HG02759 (cell line): Measurements from ENCODE around the gene GKN1.
"Not testable (repeated sequence)": the region's sequence is repeated elsewhere in the genome, so short reads cannot be mapped to it uniquely, and the experiment has no call there.

ENCODE experiments used
- ATAC-seq: cut with Tn5 transposase; IDR thresholded peaks from one replicate; pipeline ENCODE4 v1.9.1; 2021; ENCODE audit warnings: mild to moderate bottlenecking, moderate library complexity; ENCODE audit not compliant: unreplicated experiment

The GKN1 gene

DNA sequence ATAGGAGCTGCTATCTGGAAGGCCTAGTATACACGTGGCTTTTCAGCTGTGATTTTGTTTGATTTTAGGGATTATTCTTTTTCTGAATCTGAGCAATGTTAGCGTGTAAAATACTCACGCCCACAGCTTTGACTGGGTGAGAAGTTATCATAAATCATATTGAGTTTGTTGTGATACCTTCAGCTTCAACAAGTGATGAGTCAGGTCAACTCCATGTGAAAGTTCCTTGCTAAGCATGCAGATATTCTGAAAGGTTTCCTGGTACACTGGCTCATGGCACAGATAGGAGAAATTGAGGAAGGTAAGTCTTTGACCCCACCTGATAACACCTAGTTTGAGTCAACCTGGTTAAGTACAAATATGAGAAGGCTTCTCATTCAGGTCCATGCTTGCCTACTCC is at the start of gene GKN1:
Gene GKN1 (plus strand): TSS at position 386 of the 400 bp plus-strand sequence. CDS start 42 bp downstream, outside the sequence.
- no peak for ATAC-seq

- no peak for ATAC-seq
These were observed 49.0 kb upstream of the GKN1 start for GRCh38 chr2:68925295-68925896.

DNA sequence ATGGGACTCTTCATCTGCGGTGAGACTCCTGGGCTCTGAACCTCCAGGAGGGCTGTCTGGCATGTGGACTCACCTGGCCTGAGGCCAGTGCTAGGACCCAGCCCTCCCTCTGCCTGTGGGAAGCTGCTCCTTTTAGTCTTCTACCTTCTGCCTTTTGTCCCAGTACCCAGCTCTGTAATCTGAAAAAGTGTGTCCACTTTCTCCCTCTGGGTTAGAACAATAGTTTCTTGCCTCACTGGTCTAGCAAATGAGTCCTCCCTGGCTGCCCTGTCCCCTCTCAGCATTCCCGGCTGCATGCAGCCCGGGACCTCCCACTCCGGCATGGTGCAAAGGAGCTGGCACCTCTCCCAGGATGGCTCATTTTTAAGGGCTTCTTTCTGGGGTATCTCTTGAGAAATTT is 47.6 kb upstream of the GKN1 start:
- no peak for ATAC-seq

GRCh38 chr2:68931149-68931711 is 43.2 kb upstream of the GKN1 start:
- ATAC-seq: no peak

GRCh38 chr2:68931799-68932198 is 42.6 kb upstream of the GKN1 start:
- ATAC-seq: no peak

- ATAC-seq: no peak
These were observed 42.0 kb upstream of the GKN1 start for GRCh38 chr2:68932402-68932801.

GRCh38 chr2:68934021-68934420 is 40.4 kb upstream of the GKN1 start:
- ATAC-seq: no peak

- ATAC-seq: no peak
These were observed 39.0 kb upstream of the GKN1 start for GRCh38 chr2:68935471-68935870.

GRCh38 chr2:68936427-68936826 is 38.0 kb upstream of the GKN1 start:
- no peak for ATAC-seq

DNA sequence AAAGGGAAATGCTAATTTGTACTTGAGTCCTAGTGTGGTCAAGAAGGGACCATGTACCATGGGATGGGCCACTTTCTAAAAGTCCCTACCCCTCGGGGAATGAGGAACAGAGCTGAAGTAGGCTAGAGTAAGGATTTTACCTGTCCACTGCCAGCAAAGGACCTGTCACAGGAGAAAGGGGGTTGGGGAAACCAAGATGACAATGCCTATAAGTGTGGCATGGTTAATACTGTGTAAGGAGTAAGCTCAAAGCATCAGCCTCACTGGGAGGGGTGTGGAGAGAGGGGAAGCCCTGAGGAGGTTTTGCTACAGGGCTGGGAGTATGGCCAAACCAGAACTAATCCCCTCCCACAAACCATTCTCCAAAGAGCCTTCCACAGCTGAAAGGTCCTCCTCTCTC is 37.5 kb upstream of the GKN1 start:
- no peak for ATAC-seq

GRCh38 chr2:68937346-68938055 is 36.9 kb upstream of the GKN1 start:
- ATAC-seq: no peak

GRCh38 chr2:68938938-68939337 is 35.5 kb upstream of the GKN1 start:
- ATAC-seq: no peak

GRCh38 chr2:68939962-68940361 is 34.5 kb upstream of the GKN1 start:
- ATAC-seq: no peak

DNA sequence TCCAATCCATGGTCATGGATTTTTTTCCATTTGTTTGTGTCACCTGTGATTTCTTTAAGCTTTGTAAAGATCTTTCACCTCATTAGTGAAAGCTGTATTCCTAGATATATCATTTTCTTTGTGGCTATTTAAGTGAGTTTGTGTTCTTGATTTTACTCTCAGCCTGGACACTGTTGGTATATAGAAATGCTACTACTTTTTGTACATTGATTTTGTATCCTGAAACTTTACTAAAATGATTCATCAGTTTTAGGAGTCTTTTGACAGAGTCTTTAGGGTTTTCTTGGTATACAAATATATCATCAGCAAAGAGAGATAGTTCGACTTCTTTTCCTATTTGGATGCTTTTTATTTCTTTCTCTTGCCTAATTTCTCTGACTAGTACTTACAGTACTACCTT is 34.1 kb upstream of the GKN1 start:
- no peak for ATAC-seq

DNA sequence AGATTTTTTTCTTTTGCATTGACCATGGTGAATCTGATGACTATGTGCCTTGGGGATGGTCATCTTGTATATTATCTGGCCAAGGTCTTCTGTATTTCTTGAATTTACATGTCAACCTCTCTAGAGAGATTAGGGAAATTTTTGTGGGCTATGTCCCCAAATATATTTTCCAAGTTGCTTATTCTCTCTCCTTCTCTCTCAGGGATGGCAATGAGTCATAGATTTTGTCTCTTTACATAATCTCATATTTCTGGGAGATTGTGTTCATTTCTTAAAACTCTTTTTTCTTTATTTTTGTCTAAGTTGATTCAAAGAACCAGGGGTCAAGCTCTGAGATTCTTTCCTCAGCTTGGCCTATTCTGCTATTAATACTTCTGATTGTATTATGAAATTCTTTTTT is 31.6 kb upstream of the GKN1 start:
- ATAC-seq: no peak

DNA sequence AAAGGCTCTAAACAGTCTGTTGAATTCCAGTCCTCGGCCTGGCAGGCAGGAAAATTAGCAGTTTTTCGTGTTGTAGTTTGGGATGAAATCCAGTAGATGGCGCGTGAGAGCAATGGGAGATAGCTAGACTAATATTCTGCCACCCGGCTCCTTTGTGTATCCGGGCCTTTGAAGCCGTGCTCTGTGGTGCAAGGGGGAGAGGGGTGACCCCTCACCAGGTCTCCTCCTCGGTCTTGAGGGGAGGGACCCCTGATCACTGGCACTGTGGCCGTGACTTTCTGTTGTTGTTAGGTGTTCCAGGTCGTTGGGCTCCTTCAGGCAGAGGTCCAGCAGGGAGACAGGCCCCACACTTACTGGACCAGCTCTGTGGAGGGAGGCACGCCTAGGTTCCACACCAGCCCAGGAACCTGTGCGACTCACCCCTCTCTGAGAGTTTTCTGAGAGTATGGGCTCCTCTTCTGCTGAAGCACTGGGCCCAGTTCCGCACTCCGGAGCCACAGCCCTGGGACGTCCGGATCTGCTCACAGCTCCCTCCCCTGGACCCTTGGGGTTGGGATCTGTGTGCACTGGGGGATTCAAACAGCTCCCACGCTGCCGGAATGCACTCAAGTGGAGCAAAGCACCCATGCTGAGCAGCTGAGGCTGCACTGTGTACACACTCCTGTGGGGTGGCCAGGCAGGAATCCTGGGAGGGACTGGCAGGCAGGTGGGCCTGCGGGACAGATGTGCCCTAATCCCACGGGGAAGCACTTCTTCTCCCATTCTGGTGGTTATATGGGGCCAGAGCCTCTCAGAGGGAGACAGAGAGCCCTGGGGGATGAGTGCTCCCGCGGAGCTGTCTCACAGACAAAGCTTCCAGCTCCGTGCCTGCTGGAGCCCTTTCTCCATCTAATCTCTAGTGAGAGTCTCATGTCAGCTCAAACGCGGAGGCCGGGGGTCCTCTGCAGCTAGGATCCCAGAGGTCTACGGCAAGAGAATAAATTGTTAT is 30.6 kb upstream of the GKN1 start:
- no peak for ATAC-seq

DNA sequence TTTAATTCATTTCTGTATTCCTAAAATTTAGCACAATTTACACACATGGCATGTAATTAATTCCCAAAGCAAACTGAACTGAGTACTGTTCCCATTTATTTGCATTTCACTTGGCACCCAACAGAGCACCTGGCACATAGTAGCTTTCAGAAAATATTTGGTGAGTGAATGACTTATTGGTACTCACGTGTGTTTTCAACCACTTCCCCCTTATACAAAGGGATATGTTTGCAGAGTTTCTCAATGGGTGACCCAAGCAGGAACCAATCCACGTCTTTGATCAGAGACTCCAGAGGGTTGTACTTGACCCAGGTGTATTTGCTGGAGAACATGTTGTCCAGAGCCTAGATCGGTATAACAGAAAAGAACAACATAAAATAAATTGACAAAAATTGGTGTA is 28.3 kb upstream of the GKN1 start:
- no peak for ATAC-seq

DNA sequence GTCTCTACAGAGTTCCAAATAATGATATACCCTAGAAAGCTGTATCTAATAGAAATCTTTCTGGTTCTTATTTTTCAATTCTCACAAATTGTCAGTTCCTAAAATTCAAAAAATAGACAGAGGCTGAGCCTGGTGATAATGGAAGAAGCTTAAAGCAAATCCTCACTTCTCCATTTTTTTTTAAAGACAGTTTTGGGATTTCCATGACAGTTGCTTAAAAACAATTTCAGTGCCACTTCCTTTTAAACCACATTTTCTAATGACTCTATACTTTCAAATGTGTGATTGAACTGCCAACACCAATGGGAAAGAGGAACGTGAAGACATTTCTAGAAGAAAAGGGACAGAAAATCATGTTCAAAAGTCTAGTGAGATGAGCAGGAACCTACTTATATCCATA is 25.7 kb upstream of the GKN1 start:
- no peak for ATAC-seq

GRCh38 chr2:68951899-68952298 is 22.5 kb upstream of the GKN1 start:
- ATAC-seq: no peak

- no peak for ATAC-seq
These were observed 21.4 kb upstream of the GKN1 start, which contains the start of gene GKN2 for GRCh38 chr2:68952887-68953521. TSS of gene GKN2 (minus strand) at chr2:68952893. CDS start at chr2:68952861, 32 bp downstream.

- ATAC-seq: not testable (repeated sequence)
These were observed 19.0 kb upstream of the GKN1 start for GRCh38 chr2:68955432-68955831.
